ENCODE measurements around the gene MORF4L2.

Gene MORF4L2, protein sequence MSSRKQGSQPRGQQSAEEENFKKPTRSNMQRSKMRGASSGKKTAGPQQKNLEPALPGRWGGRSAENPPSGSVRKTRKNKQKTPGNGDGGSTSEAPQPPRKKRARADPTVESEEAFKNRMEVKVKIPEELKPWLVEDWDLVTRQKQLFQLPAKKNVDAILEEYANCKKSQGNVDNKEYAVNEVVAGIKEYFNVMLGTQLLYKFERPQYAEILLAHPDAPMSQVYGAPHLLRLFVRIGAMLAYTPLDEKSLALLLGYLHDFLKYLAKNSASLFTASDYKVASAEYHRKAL

DNA sequence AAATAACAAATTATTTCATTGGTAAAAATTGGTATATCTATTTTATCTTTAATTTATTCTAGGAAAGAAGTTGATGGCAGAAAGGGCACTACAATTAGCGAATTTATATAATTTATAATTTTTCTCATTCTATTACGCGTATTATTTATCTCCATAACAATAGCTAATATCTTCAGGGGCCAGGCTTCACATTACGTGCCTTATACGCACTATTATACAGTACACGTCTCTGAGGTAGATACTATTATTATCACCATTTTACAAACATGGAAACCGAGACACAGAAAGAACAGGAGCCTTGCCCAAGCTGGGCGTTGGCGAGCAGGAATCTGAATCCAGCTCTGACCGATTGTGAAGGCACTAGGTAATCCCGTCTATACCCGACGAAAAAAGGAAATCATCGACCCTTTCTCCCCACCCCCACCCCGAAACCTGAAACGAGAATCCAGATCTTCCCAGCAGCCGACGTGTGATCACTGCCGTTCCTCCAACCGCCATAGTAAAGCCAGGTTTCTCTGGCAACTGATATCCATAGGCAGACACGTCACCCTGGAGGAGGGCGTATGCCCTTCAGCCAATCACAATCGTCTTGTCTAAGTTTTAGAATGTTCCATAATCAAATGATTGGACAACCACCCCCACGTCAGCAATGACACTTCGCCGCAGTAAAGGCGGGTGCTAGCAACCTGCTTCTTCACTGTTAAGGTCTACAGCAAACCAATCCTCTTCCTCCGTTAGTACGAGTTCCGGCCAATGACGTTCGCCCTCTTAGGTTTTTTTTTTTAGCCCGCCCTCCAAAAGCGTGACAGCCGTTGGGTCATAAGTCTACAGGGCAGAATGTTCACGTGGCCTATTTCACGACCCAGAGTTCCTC is at the start of gene MORF4L2:
Gene MORF4L2 (minus strand): TSS at position 501 of the 874 bp plus-strand sequence. CDS start 9,672 bp downstream, outside the sequence.
- peak; percentile 60 to 94 (median 92) for DNase-seq

DNA sequence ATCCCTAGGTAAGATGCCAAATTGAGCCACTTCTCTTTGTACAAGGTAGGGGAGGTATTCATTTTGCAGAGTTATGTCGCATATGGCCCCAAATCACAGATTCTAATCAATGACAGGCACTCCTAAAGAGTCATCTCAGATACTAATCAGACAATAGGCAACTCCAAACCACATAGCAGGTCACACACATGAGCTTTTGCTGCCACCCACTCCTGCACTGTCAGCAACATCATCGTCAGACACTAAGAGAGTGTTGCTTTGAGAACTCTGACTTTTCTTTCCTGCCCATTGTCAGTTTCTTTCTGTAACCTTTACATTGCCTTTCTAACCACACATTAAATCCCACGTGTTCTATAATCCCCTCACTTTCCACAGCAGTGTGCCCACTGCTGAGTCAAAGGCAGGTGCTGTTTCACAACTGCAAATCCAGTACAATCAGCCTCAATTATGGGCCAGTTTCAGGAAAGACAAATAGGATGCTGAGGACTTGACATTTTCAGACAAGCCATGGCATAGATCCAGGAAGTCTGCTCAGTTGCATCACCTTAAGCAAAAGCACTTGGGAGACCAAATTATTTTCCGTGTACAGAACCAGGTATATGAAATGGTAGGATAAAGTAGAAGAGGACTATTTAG is 47.7 kb upstream of the MORF4L2 start:
- DNase-seq: no peak

DNA sequence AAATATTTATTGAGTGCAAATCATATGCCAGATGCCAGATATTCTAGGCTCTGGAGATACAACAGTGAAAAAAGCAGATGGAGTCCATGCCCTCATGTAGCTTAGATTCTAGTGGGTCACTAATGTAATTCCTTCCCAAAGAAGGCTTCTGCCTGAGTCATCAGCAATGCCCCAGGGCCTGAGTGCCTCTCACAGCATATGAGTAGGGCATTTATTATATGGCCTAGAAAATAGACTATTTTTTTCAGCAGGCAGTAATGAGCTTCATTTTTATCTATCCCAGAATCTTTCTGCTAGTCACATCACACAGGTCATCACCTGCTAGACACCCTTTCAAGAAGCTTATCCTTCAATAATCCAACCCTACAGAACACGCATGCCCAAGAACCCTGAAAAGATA is 46.5 kb upstream of the MORF4L2 start:
- DNase-seq: no peak

DNA sequence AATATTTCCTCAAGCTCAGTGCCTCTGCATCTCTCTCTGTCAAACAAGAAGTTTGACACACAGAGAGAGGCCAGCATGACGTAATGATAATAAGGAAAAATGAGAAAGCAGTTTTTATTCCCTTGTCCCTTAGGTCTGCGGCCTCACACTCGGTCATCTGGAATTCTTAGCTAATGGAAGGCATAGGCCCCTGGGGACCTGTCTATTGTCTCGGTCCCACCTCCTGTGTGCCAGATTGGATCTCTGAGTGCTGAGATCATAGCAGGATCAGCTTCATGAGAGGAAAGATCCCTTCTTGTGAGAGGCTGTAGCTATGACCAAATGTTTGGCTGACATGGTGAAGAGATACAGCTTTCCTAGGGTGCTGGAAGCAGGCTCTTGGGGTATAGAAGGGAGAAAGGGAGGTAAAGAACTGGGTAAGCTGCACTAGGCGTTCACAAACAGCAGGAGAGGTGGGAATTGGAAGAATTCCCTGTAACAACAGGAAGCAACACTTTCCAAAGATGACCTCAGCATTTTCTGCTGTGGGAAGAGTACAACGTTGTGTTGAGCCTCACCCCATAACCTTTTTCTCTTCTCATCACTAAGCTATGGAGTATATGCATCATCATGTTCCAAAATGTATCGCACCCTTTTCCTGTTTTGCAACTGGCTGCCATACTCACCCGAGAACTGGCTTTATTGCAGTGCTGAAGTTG is 44.4 kb upstream of the MORF4L2 start:
- no peak for DNase-seq

DNA sequence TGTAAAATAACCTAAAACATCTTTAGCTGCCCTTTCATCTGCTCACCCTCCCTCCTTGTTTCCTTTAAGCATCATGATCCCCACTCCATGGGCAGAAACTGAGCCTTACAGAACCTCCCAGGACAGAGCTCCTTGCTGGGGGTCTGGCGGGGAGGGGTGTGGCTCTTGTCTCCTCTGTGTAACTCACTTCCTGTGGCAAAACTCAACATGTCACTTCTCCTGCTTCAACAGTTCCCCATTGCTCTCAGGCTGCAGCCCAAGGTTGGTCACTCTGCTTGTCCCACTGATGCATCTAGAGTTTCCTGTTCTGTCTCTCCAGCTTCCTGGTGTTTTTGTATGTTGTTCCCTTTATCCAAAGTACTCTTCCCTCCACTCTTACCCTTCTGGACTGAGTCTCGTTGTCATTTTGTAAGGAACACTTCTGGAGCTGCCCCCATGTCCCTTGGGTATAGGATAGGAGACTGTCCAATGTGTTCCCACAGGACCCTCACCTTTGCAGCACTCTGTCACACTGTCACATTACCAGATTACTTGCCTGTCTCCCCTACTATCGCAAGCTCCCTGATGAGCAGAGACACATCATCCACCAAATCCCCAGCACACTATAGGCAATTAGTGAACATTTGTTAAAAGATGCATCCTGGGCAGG is 43.8 kb upstream of the MORF4L2 start:
- no peak for DNase-seq

DNA sequence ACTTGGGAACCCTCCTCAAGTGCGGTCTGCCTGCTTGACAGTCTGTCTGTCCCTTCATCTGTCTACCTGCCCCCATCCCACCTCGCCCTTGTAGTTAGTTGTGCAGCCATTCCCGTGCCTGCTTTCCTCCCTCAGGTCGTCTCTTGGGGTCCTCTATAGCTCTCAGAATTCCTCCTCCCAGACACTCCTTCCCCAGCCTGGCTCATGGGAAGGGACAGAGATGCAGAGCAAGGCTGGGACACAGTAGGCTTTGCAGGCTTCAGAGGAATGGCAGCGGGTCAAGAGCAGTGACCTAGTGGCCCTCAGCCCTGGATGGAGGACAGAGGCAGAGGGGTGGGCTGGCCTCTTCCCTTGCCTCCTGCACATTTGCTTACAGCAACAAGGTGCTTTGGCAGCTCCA is 42.5 kb upstream of the MORF4L2 start:
- no peak for DNase-seq

DNA sequence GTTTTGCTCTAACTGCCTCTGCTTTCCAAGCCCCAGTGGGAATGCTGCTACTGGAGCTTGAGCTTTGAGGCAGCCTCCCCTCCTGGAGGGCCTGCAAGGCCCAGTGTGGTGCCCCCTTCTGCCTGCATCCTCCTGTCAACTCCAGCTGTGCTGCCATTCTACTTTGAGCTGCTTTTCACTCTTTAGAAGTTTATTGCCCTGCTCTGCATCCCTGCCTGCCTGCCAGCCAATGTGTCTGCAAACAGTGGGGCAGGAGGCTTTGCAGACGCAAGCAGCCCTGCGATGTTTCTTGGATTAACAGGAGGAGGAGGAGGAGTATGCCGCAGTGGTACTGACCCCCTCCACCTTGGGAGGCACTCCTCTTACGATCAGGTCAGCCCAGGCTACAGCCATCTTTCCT is 40.6 kb upstream of the MORF4L2 start:
- DNase-seq: no peak

DNA sequence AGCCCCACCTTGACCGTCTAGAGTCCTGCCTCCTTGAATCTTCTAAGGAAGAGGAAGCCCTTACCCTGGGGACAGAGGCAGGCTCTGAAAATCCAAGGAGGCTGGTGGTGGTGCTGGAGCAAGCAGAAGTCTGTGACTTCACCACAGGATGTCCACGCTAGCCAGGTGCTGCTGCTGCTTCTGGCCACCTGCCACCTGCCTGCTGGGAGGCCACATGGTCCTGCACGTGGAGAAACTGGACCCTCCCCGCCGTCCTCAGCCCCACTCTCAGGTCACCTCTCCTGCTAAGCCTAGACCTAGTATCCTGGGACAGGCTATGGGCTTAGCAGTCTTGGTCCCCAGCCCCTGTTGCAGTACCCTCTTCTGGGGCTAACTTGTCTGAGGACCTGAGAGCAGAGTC is 40.0 kb upstream of the MORF4L2 start:
- DNase-seq: no peak

DNA sequence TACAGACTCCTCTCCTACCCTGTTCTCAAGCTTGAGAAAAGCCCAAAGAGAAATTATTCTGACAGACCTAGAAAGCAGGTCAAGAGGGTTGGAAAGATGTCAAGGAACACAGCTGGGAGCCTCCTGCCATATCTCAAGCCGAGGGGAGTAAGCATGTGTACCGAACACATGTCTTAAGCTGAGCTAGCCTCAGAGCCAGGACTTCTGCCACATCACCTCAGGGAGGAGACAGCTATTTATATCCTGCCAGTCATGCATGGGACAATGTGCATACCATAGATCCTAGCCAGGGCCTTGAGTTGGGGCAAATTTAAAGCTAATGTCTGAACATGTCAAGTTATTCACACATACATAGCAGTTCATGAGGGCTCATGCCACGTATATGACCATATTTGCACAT is 36.0 kb upstream of the MORF4L2 start:
- no peak for DNase-seq

DNA sequence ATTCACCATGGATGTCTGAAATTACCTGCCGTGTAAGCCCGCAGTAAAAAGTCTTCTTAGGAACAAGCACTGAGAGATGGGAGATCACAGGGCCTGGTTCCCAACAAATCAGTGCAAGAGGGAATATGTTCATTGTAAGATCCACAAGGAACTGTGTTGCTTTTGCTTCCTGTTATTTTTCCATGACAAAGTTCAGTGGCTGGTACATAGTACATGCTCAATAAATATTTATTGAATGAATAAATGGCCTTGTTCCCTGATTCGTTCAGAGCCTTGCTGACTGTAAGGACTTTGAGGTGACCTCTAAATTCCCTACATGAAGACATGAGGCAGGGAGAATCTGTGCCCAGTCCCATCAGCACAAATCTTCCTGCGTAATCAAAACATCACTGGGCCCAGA is 31.6 kb upstream of the MORF4L2 start:
- DNase-seq: no peak

DNA sequence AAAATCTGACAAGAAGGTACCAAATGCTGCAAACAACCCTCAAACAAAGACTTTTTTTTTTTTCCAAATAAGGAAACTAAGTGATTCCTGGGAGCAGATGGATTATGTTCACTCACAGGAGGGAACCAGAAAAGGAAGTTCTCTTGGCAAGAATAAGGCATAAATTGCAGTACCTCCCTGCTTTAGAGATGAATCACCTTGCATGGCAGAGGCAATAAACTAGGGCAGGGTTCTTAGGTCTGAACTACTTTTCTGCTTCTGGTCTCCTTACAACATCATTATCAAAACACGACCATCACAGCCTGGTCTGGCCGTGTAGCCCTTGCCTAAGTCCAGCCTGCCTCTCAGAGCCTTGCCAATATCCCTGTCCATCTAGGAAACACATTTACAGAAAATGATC is 30.5 kb upstream of the MORF4L2 start:
- no peak for DNase-seq

DNA sequence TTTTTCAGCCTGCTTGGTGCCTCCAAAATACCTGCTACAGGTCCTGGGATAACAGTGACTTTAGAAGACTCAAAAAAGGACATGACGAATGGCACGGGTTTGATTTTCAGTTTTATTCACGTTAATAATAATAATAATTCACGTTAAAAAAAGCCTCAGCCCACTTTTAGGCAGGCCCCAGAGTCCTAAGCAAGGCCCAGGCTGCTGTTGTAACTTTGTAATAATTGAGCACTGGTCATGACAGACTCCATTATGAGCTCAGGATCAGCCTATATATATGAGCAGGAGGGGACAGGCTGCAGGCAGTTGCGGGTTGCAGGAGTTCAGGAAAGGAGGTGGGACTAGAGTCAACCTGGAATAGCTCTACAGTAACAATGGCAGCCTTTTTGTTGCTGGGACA is 24.1 kb upstream of the MORF4L2 start, which contains the start of gene TMEM31:
Gene TMEM31 (plus strand): TSS at position 301 of the 400 bp plus-strand sequence. CDS start 1,350 bp downstream, outside the sequence.
- DNase-seq: no peak

DNA sequence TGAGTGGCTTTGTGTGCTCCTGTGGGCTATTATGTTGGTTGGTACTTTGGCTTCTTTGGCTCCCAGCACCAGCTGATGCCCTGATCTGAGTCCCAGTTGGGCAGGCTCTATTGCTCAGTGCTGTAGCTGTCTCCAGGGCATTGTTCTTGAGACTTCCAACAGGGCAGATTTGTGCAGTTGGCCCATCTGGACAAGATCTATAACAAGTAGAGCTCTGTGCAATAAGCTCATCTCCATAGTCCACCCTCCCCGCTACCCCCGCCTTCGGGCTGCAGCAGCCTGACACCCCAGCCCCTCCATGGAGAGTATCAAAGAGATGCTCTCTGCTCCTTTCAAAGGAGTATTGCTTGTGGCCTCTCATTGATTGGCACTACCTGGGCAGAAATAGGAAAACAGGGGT is 18.4 kb upstream of the MORF4L2 start:
- DNase-seq: no peak

DNA sequence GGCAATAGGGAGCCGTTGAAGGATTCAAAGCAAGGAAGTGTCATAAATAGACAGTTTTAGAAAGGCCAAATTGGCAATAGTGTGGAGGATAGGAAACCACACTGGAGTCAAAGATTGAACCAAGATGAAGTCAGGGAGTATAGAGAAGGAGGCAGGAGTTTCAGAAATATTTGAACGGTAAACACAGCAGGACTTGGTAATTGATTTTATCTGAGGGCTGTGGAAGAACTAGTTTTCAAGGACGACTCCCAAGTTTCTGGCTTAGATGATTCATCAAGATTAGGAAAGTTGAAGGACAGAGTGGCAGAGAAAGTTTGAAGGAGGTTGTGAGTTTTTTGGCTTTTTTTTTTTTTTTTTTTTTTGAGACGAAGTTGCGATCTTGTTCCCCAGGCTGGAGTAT is 12.7 kb upstream of the MORF4L2 start:
- no peak for DNase-seq

DNA sequence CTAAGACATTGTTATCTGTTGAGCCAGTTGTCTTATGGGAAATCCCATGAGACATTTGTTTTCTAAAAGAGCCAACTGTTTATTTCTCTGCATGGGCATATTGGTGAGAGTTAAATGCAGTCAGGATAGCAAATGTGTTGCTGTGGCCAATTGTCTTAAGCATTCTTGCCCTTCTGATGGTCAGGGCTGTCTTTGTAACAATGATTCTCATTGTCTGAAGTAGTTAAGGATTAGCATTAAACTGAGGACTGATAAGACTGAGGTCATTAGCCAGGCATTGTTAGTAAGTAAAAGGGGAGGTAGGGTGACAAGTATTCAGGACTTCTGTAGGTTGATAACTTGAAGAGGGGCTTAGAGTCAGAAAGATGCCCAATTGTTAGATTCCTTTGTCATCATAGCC is 11.2 kb upstream of the MORF4L2 start:
- no peak for DNase-seq

DNA sequence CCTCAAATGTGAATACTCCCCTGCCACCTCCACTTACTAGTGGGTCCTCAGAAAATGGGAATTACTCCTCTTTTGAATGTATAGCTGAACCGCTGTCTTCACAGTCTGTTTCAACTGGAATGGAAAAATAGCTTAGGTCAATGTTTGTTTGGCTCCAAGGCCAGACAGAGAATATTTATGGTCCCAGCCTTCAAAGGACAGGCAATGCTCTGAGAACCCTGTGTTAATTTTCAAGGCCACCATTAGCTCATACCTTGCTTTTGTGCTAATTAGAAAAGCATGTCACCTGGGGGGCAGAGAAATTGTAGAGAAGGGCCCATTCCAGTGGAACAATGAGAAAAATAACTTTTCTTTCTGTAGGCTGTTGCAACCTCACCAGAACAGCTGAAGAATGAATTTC is 4.6 kb upstream of the MORF4L2 start:
- no peak for DNase-seq

DNA sequence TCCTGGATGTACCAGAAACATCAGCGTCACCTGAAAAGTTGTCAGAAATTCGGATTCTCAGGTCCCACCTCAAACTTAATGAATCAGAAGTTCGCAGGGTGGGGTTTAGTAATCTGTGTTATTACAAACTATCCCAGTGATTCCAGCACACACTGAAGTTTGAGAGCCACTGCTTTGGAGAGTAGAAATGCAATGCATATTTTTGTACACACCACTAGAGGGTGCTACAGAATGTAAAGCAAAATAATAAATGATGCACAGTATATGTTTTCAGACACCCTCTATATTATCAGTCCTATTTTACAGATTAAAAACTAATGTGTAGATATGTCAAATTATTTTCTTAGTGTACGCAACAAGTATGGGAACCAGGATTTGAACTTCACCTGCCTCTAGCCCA is 2.4 kb upstream of the MORF4L2 start:
- DNase-seq: peak in 2 of 6 experiments; percentile 23 to 51

DNA sequence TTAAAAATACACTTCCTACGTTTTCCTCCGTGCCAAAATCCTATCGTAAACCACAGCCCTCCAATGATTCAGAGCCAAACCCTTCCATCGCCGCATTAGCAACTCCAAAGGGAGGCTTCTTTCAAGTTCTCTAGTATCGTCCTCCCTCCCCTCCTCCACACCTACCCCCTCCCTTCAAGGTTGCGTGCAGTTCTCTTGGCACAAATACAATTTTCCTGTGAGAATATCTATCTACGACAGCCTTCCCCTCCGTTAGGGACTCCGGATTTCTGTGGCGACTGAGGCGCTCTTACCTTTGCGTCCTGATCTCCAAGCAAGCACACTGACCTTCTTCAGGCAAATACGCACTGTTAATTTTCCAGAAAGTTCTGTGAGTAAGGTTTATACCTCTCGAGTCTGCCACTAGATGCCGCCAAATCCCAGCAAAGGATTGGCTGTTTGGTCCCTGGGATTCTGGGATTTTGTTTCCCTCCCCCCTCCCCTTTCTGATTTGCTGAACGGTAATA is 1.2 kb upstream of the MORF4L2 start:
- peak; percentile 10 to 72 (median 31) for DNase-seq

DNA sequence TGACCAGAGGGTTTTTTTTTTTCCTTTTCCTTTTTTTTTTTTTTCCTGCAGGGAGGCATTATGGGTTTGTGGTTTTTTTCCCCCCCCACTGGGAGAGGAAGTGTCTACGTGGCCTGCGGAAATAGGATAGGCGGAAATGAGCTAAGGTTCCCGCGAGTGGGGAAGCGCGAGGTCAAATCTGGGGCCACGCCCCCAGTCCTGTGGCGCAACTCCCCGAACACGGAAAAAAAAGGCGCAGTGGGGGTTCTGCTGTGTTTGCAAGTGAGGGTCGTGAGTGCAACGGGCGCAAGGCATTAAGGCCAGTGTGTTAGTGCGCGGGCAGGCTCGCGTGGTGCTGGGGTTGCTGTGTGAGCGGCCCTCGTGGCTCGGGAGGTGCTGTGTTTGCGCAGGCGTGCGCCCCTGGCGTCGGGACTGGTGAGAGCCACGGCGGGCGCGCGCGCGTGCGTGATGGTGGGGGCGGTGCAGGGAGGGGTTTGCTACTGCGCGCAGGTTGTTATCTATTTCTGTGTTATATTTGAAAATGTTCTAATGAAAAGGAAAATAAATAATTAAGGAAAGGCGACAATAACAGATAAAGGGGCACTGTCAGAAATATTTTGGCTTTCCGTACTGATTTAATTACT is 685 bp upstream of the MORF4L2 start:
- DNase-seq: peak; percentile 79 to 93 (median 86)

DNA sequence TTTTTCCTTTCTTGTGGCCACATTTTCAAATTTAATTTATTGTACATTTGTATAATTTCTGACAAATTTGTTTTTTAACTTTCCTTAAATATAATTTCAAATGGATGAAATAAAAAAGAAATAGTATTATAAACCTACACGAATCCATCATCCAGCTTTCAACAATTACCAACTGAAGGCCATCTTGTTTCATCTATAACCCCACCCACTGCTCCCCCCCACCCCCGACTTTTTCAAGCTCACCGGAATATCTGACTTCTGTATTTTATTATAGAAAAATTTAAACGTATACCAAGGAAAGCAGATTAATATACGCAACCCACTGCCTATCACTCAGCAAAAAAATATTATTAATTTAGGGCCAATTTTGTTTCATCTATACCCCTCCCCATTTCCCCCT is 1.1 kb downstream of the MORF4L2 start:
- DNase-seq: no peak

DNA sequence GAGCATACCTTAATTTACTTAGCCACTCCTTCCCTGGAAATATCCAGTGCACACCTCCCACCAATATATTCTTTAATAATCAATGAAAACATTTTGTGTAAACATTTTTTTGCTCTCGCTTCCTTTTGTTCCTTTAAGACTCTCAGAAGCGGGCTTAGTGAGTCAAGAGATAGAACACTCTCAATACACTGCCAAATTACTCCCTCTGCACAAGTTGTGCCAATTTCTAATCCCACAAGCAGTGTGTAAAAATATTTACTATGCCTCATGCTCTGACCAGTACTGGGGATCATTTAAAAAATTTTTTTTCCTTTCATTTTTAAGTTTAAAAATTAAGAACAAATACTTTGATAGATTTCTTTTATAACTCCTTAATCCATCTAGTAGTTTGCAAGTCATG is 5.1 kb downstream of the MORF4L2 start:
- DNase-seq: no peak
